Heart left ventricle (tissue), 16 donors: Measurements from ENCODE around the gene TMEM150A. TPM values are rescaled to one million over a fixed set of nuclear protein-coding genes. Genes with fewer than 3 reads are reported as not detected.
"Not testable (repeated sequence)": the region's sequence is repeated elsewhere in the genome, so short reads cannot be mapped to it uniquely, and the experiment has no call there.

Experiments
- ATAC-seq, 4 donors: fragments of 200-7000 bp; cut with Tn5 transposase; one replicate each; pipeline ENCODE4 v1.9.1; 2020 to 2022; ENCODE audit warnings: moderate library complexity in 4 of 4, mild to moderate bottlenecking in 3 of 4, moderate number of reproducible peaks in 1 of 4
- DNase-seq, 5 donors: peaks; one replicate each; pipeline ENCODE4 v3.0.0-alpha.2; 2020
- H3K27ac ChIP-seq, 12 donors: fragments of 200-600 bp; sonication (generic) in 4 of 12; one replicate each; pipeline versions ENCODE4 v1.5.0 to v1.8.0; 2016 to 2022; ENCODE audit warnings: mild to moderate bottlenecking in 2 of 12
- H3K27me3 ChIP-seq, 9 donors: fragments of 200-600 bp; sonication (generic) in 2 of 9; one replicate each; pipeline versions ENCODE4 v1.5.1 to v1.8.0; 2016 to 2022; ENCODE audit warnings: mild to moderate bottlenecking in 3 of 9
- H3K36me3 ChIP-seq, 9 donors: fragments of 200-600 bp; sonication (generic) in 2 of 9; one replicate each; pipeline versions ENCODE4 v1.5.0 to v1.8.0; 2018 to 2022; ENCODE audit warnings: mild to moderate bottlenecking in 2 of 9
- H3K4me1 ChIP-seq, 12 donors: fragments of 200-600 bp; sonication (generic) in 4 of 12; one replicate each; pipeline versions ENCODE4 v1.5.0 to v1.8.0; 2016 to 2022; ENCODE audit warnings: mild to moderate bottlenecking in 3 of 12
- H3K4me3 ChIP-seq, 12 donors: fragments of 200-600 bp; sonication (generic) in 4 of 12; one replicate each; pipeline versions ENCODE4 v1.5.0 to v1.8.0; 2017 to 2022; ENCODE audit warnings: mild to moderate bottlenecking in 9 of 12, moderate library complexity in 4 of 12
- H3K9me3 ChIP-seq, 12 donors: fragments of 200-600 bp; sonication (generic) in 4 of 12; one replicate each; pipeline versions ENCODE4 v1.5.0 to v1.8.0; 2016 to 2022; ENCODE audit warnings: mild to moderate bottlenecking in 1 of 12
- CTCF ChIP-seq, 12 donors: fragments of 200-600 bp; sonication (generic) in 4 of 12; IDR thresholded peaks; one replicate each; pipeline versions ENCODE4 v1.5.0 to v1.8.0; 2018 to 2022; ENCODE audit warnings: antibody characterized with exemption in 12 of 12, mild to moderate bottlenecking in 5 of 12
- POLR2A ChIP-seq, 2 donors: fragments of 450-650 bp; IDR thresholded peaks; one replicate each; pipeline ENCODE4 v1.6.1; 2017; ENCODE audit warnings: antibody characterized with exemption in 2 of 2, mild to moderate bottlenecking in 2 of 2, moderate library complexity in 2 of 2
- WGBS, 4 donors: extraction: QIAGEN DNeasy Blood & Tissue Kit in 2 of 4; methylation state at CpG; one replicate each; pipeline versions ENCODE4 v1.1.5 to v1.1.7; 2013 to 2018; 5-methylcytosine and 5-hydroxymethylcytosine counted together
- intact Hi-C, 10 donors: fragments of 100-400 bp; cut with DNase I; formaldehyde crosslinking; loops; one replicate each; pipeline versions ENCODE4 v1.11.1 to v1.14.2; 2022
- polyA plus RNA-seq, 2 donors: library from polyadenylated mRNA; stranded (reverse); fragments of 200-250 nt; gene quantifications; one replicate each; pipeline ENCODE4 v1.2.3, GENCODE V29; 2013
- total RNA-seq, 9 donors: library from RNA; depleted of rRNA in 2 of 9; stranded (reverse); fragments of >200 nt in 2 of 9; fragmentation: NEBNext Ultra II Directional in 3 of 9; extraction: Animal tissue kit (Norgen Biotek cat#: 25700) in 3 of 9; gene quantifications; one replicate each; pipeline versions ENCODE4 v1.1.0 to v1.2.4, GENCODE V29; 2016 to 2023
- donor health status: ischemic (EF 13 %, LVEDD 7.1; RV severe dilation, severe dysfunction).
- donor health status: healthy with polysubstance abuse.
- donor health status: DM: no; HTN: yes; CAD: no.
- donor health status: DM: no; HTN: no; CAD: no.
- donor health status: ischemic (EF 25% LVEDD 6.9; RV normal size, moderate dysfunction).
- donor health status: ischemic (EF 25% LVEDD 5.7; RV mildly dilated, moderate dysfunction).
- donor health status: healthy.
- donor health status: DM: yes; HTN: yes; CAD: no.
- donor health status: ischemic (EF 35%, LVEDD 5.7; RV mildly dilated, moderate dysfunction).
- donor health status: nonischemic (EF 11% LVEDD 7.7; RV severe dilation, severe dysfunction).
- donor health status: DM: yes; HTN: yes; CAD: no.
- donor health status: PGD.
- donor health status: ischemic (EF 29% LVEDD 5.4; RV normal size, mild dysfunction).
- donor health status: nonischemic (EF 23%, LVEDD 6.1; RV moderate dilation, normal function).

Gene TMEM150A
- total and polyA plus RNA-seq, 11 donors, result 6.4 to 20.8 (median 11.5) TPM

GRCh38 chr2:85615413-85615728 lies 12.9 kb upstream of the TMEM150A start:
- DNase-seq (peak in 1 of 5 donors; percentile 27), ATAC-seq (no peak)
- Histone ChIP-seq H3K36me3 (peaks cover 0 to 28% (median 16%) of the 10 kb centered on the region in 9 donors), H3K27me3 (no peaks in the 10 kb centered on the region), H3K4me1 (peaks cover 6 to 51% (median 21%) of the 10 kb centered on the region in 12 donors), H3K27ac (peak overlapping the region; percentile 44 to 94 (median 90)), H3K4me3 (peak overlapping the region in 9 of 12 donors; percentile 67 to 100 (median 100)), H3K9me3 (no peaks in the 10 kb centered on the region)
- WGBS, 4 donors, result 87 to 90% (median 88%) methylated on average over 17 of the region's 17 CpGs
- TF ChIP-seq POLR2A (IDR thresholded peaks at IDR 0.05), result no peak
- no peak for TF ChIP-seq CTCF (IDR thresholded peaks at IDR 0.05)
- intact Hi-C loops, result loop anchor here in 3 of 10 donors (5.0 kb wide), 3 partner anchors 53 to 198 kb away; partner anchors contain the start of genes GGCX (in 2 of the 3) and SH2D6 (in 1 of the 3)

GRCh38 chr2:85614757-85615156 lies 12.3 kb upstream of the TMEM150A start:
- DNase-seq, result peak in 1 of 5 donors; percentile 9
- H3K9me3 ChIP-seq, ATAC-seq, H3K27ac ChIP-seq, H3K4me3 ChIP-seq, H3K27me3 ChIP-seq: not testable (repeated sequence)
- 93 to 96% (median 94%) methylated on average over 7 of the region's 7 CpGs for WGBS, 4 donors
- Histone ChIP-seq H3K36me3 (peaks cover 0 to 25% (median 11%) of the 10 kb centered on the region in 9 donors), H3K4me1 (peaks cover 6 to 55% (median 26%) of the 10 kb centered on the region in 12 donors)
- intact Hi-C loops, result loop anchor here in 5 of 10 donors (5.0 kb wide), 3 partner anchors 52 to 197 kb away; partner anchors contain the start of genes GGCX (in 4 of the 5) and SH2D6 (in 1 of the 5)

GRCh38 chr2:85613717-85614515 lies 11.4 kb upstream of the TMEM150A start:
- ATAC-seq (no peak), DNase-seq (peak in 1 of 5 donors; percentile 14)
- H3K36me3 ChIP-seq, result peaks cover 0 to 23% (median 9%) of the 10 kb centered on the region in 9 donors
- H3K4me3 ChIP-seq, result no peak overlapping the region
- WGBS, 4 donors, result 87 to 94% (median 90%) methylated on average over 10 of the region's 10 CpGs
- H3K27me3 ChIP-seq, result no peaks in the 10 kb centered on the region
- no peak overlapping the region for H3K27ac ChIP-seq
- H3K4me1 ChIP-seq, result peaks cover 6 to 55% (median 29%) of the 10 kb centered on the region in 12 donors
- no peak for TF ChIP-seq CTCF (IDR thresholded peaks at IDR 0.05)
- TF ChIP-seq POLR2A (IDR thresholded peaks at IDR 0.05), result no peak
- intact Hi-C loops, result loop anchor here in 2 of 10 donors (5.0 kb wide), 1 partner anchor 52 kb away; the partner anchor contains the start of gene GGCX (in 2 of the 2)
- H3K9me3 ChIP-seq, result no peaks in the 10 kb centered on the region

GRCh38 chr2:85611705-85612587 lies 9.4 kb upstream of the TMEM150A start, which contains the start of gene C2orf68:
TSS of gene C2orf68 (minus strand) at chr2:85612066. CDS start at chr2:85611984, 82 bp downstream.
- H3K4me3 ChIP-seq, result peak within 1 kb of the TSS; percentile 79 to 99 (median 94)
- TF ChIP-seq CTCF (IDR thresholded peaks at IDR 0.05) (no peak), POLR2A (IDR thresholded peaks at IDR 0.05) (peak in 1 of 2 donors; percentile 70)
- DNase-seq, result peak; percentile 93 to 95 (median 94)
- 8 to 12% (median 10%) methylated on average over 57 to 73 of the region's 73 CpGs for WGBS, 4 donors
- H3K27ac ChIP-seq, result peak within 1 kb of the TSS; percentile 78 to 95 (median 88)
- H3K4me1 ChIP-seq, result peaks cover 2 to 57% (median 28%) of the 10 kb centered on the region in 12 donors
- H3K36me3 ChIP-seq, result peaks cover 0 to 30% (median 15%) of the 10 kb centered on the region in 9 donors
- H3K9me3 ChIP-seq, result no peaks in the 10 kb centered on the region
- intact Hi-C loops, result loop anchor here in 2 of 10 donors (5.0 kb wide), 1 partner anchor 50 kb away; the partner anchor contains the start of gene GGCX (in 2 of the 2)
- peak; percentile 76 to 87 (median 86) for ATAC-seq
- no peaks in the 10 kb centered on the region for H3K27me3 ChIP-seq
